ENCODE measurements around the gene PPP2R1A.

- TF ChIP-seq SPI1 (IDR thresholded peaks at IDR 0.05; ENCODE audit: borderline replicate concordance, low read depth), result no peak
- no peak for TF ChIP-seq CTCF (IDR thresholded peaks at IDR 0.05; ENCODE audit: insufficient read depth, low read length)
- TF ChIP-seq POLR2AphosphoS5 (IDR thresholded peaks at IDR 0.05; ENCODE audit: low read depth), result no peak
- TF ChIP-seq, protein P1, sequence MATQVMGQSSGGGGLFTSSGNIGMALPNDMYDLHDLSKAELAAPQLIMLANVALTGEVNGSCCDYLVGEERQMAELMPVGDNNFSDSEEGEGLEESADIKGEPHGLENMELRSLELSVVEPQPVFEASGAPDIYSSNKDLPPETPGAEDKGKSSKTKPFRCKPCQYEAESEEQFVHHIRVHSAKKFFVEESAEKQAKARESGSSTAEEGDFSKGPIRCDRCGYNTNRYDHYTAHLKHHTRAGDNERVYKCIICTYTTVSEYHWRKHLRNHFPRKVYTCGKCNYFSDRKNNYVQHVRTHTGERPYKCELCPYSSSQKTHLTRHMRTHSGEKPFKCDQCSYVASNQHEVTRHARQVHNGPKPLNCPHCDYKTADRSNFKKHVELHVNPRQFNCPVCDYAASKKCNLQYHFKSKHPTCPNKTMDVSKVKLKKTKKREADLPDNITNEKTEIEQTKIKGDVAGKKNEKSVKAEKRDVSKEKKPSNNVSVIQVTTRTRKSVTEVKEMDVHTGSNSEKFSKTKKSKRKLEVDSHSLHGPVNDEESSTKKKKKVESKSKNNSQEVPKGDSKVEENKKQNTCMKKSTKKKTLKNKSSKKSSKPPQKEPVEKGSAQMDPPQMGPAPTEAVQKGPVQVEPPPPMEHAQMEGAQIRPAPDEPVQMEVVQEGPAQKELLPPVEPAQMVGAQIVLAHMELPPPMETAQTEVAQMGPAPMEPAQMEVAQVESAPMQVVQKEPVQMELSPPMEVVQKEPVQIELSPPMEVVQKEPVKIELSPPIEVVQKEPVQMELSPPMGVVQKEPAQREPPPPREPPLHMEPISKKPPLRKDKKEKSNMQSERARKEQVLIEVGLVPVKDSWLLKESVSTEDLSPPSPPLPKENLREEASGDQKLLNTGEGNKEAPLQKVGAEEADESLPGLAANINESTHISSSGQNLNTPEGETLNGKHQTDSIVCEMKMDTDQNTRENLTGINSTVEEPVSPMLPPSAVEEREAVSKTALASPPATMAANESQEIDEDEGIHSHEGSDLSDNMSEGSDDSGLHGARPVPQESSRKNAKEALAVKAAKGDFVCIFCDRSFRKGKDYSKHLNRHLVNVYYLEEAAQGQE (IDR thresholded peaks at IDR 0.05; ENCODE audit: insufficient replicate concordance, low read depth), result no peak
- TF ChIP-seq GABPA (IDR thresholded peaks at IDR 0.05; ENCODE audit: low read depth), result no peak
Measured at GRCh38 chr19:52142001-52142595, 47.8 kb upstream of the PPP2R1A start.
